Measurements from ENCODE around the gene RGS10. TPM values are rescaled to one million over a fixed set of nuclear protein-coding genes. Genes with fewer than 3 reads are reported as not detected.
"Not testable (repeated sequence)": the region's sequence is repeated elsewhere in the genome, so short reads cannot be mapped to it uniquely, and the experiment has no call there.

RGS10 gene
- total RNA-seq, 1 experiment from 2014 or later = 27.7 TPM

- no peaks in the 10 kb centered on the region for H3K9me3 ChIP-seq (replicated peaks)
- H3K4me1 ChIP-seq (replicated peaks) = peaks cover 38% of the 10 kb centered on the region
- no peaks in the 10 kb centered on the region for H3K27me3 ChIP-seq (replicated peaks)
- H3K36me3 ChIP-seq = no peaks in the 10 kb centered on the region; the same call in 1 of the 2 replicates
- no peak overlapping the region for H3K4me3 ChIP-seq
- H3K27ac ChIP-seq = no peak overlapping the region
- DNase-seq (ENCODE audit: low read depth in 1 of 2, low spot score in 2 of 2) = no peak
Observed at GRCh38 chr10:119533473-119533872, 9.0 kb downstream of the RGS10 start.

- H3K27me3 ChIP-seq (replicated peaks); H3K36me3 ChIP-seq; H3K27ac ChIP-seq; H3K4me3 ChIP-seq; H3K9me3 ChIP-seq (replicated peaks): not testable (repeated sequence)
- H3K4me1 ChIP-seq (replicated peaks) = peaks cover 42% of the 10 kb centered on the region
- peak in 1 of 2 experiments; percentile 21 for DNase-seq (ENCODE audit: low read depth in 1 of 2, low spot score in 2 of 2)
Observed at GRCh38 chr10:119532791-119533190, 9.7 kb downstream of the RGS10 start.

- not testable (repeated sequence) for H3K36me3 ChIP-seq; DNase-seq (ENCODE audit: low read depth in 1 of 2, low spot score in 2 of 2); H3K27ac ChIP-seq; H3K4me3 ChIP-seq; H3K27me3 ChIP-seq (replicated peaks); H3K9me3 ChIP-seq (replicated peaks)
- H3K4me1 ChIP-seq (replicated peaks) = peaks cover 47% of the 10 kb centered on the region
Observed at GRCh38 chr10:119532251-119532650, 10.3 kb downstream of the RGS10 start.

- peak in 1 of 2 experiments; percentile 42 for DNase-seq (ENCODE audit: low read depth in 1 of 2, low spot score in 2 of 2)
- H3K27me3 ChIP-seq (replicated peaks) = no peaks in the 10 kb centered on the region
- no peak overlapping the region for H3K27ac ChIP-seq
- no peaks in the 10 kb centered on the region; the same call in 1 of the 2 replicates for H3K36me3 ChIP-seq
- no peaks in the 10 kb centered on the region for H3K9me3 ChIP-seq (replicated peaks)
- no peak overlapping the region for H3K4me3 ChIP-seq
- peaks cover 59% of the 10 kb centered on the region for H3K4me1 ChIP-seq (replicated peaks)
Observed at GRCh38 chr10:119531067-119531466, 11.5 kb downstream of the RGS10 start.

- peaks cover 70% of the 10 kb centered on the region for H3K4me1 ChIP-seq (replicated peaks)
- not testable (repeated sequence) for H3K27ac ChIP-seq; H3K27me3 ChIP-seq (replicated peaks); H3K36me3 ChIP-seq; H3K4me3 ChIP-seq; H3K9me3 ChIP-seq (replicated peaks)
- DNase-seq (ENCODE audit: low read depth in 1 of 2, low spot score in 2 of 2) = peak in 1 of 2 experiments; percentile 43
Observed at GRCh38 chr10:119528663-119529237, 13.8 kb downstream of the RGS10 start.

- no peaks in the 10 kb centered on the region for H3K27me3 ChIP-seq (replicated peaks)
- no peak for DNase-seq (ENCODE audit: low read depth in 1 of 2, low spot score in 2 of 2)
- peaks cover 75% of the 10 kb centered on the region for H3K4me1 ChIP-seq (replicated peaks)
- no peak overlapping the region for H3K27ac ChIP-seq
- 0 out of 2 replicates have a peak, but pooled peaks cover 11% of the 10 kb centered on the region for H3K36me3 ChIP-seq
- no peak overlapping the region for H3K4me3 ChIP-seq
- no peaks in the 10 kb centered on the region for H3K9me3 ChIP-seq (replicated peaks)
Observed at GRCh38 chr10:119526621-119527592, 15.6 kb downstream of the RGS10 start.

GRCh38 chr10:119526149-119526548 is 16.4 kb downstream of the RGS10 start:
- H3K4me3 ChIP-seq = no peak overlapping the region
- peak in 1 of 2 experiments; percentile 34 for DNase-seq (ENCODE audit: low read depth in 1 of 2, low spot score in 2 of 2)
- H3K9me3 ChIP-seq (replicated peaks) = no peaks in the 10 kb centered on the region
- peaks cover 11% of the 10 kb centered on the region; the same call in 1 of the 2 replicates for H3K36me3 ChIP-seq
- no peak overlapping the region for H3K27ac ChIP-seq
- H3K4me1 ChIP-seq (replicated peaks) = peaks cover 75% of the 10 kb centered on the region
- no peaks in the 10 kb centered on the region for H3K27me3 ChIP-seq (replicated peaks)

GRCh38 chr10:119525116-119525515 is 17.4 kb downstream of the RGS10 start:
- DNase-seq (ENCODE audit: low read depth in 1 of 2, low spot score in 2 of 2) = no peak
- Histone ChIP-seq H3K9me3 (replicated peaks) (no peaks in the 10 kb centered on the region), H3K36me3 (peaks cover 11% of the 10 kb centered on the region; the same call in 1 of the 2 replicates), H3K27me3 (replicated peaks) (no peaks in the 10 kb centered on the region), H3K4me3 (no peak overlapping the region), H3K4me1 (replicated peaks) (peaks cover 68% of the 10 kb centered on the region), H3K27ac (no peak overlapping the region)

GRCh38 chr10:119524720-119525070 is 17.8 kb downstream of the RGS10 start:
- no peak for DNase-seq (ENCODE audit: low read depth in 1 of 2, low spot score in 2 of 2)
- Histone ChIP-seq H3K27me3 (replicated peaks) (no peaks in the 10 kb centered on the region), H3K4me3 (no peak overlapping the region), H3K36me3 (peaks cover 11% of the 10 kb centered on the region; the same call in 1 of the 2 replicates), H3K9me3 (replicated peaks) (no peaks in the 10 kb centered on the region), H3K4me1 (replicated peaks) (peaks cover 68% of the 10 kb centered on the region), H3K27ac (no peak overlapping the region)

GRCh38 chr10:119523895-119524719 is 18.4 kb downstream of the RGS10 start:
- Histone ChIP-seq H3K9me3 (replicated peaks) (no peaks in the 10 kb centered on the region), H3K27ac (no peak overlapping the region), H3K4me1 (replicated peaks) (peaks cover 65% of the 10 kb centered on the region), H3K27me3 (replicated peaks) (no peaks in the 10 kb centered on the region), H3K36me3 (peaks cover 11% of the 10 kb centered on the region; the same call in 1 of the 2 replicates), H3K4me3 (no peak overlapping the region)
- no peak for DNase-seq (ENCODE audit: low read depth in 1 of 2, low spot score in 2 of 2)

- Histone ChIP-seq H3K36me3 (peaks cover 11% of the 10 kb centered on the region; the same call in 1 of the 2 replicates), H3K27ac (no peak overlapping the region), H3K4me3 (no peak overlapping the region), H3K27me3 (replicated peaks) (no peaks in the 10 kb centered on the region), H3K4me1 (replicated peaks) (peaks cover 62% of the 10 kb centered on the region), H3K9me3 (replicated peaks) (no peaks in the 10 kb centered on the region)
- peak; percentile 31 to 70 for DNase-seq (ENCODE audit: low read depth in 1 of 2, low spot score in 2 of 2)
Observed at GRCh38 chr10:119522747-119523426, 19.6 kb downstream of the RGS10 start.

- Histone ChIP-seq H3K27ac (peak overlapping the region; percentile 56), H3K4me3 (no peak overlapping the region), H3K4me1 (replicated peaks) (peaks cover 62% of the 10 kb centered on the region), H3K9me3 (replicated peaks) (no peaks in the 10 kb centered on the region), H3K36me3 (peaks cover 11% of the 10 kb centered on the region; the same call in 1 of the 2 replicates), H3K27me3 (replicated peaks) (no peaks in the 10 kb centered on the region)
- DNase-seq (ENCODE audit: low read depth in 1 of 2, low spot score in 2 of 2) = peak in 1 of 2 experiments; percentile 74
Observed at GRCh38 chr10:119521443-119522204, 20.9 kb downstream of the RGS10 start.
